OCI-LY7 (cell line): ENCODE results near the gene SOAT2.

Experiments
- CTCF ChIP-seq: fragments of 200-600 bp; sonication (generic); conservative IDR thresholded peaks from 2 replicates; pipeline ENCODE4 v1.5.1; 2014; ENCODE audit warnings: mild to moderate bottlenecking, antibody characterized with exemption, low read length, moderate library complexity, mixed read lengths
- EZH2phosphoT487 ChIP-seq: fragments of 200-600 bp; sonication (generic); IDR thresholded peaks from 2 replicates; pipeline ENCODE4 v1.6.1; 2018; ENCODE audit warnings: low read depth, borderline replicate concordance, mild to moderate bottlenecking, mixed run types, antibody characterized with exemption, low read length, moderate library complexity, mixed read lengths

- TF ChIP-seq CTCF (no peak), EZH2phosphoT487 (no peak)
Observed at GRCh38 chr12:53074999-53075370, 28.3 kb upstream of the SOAT2 start.
